ENCODE results near the gene WLS. TPM values are rescaled to one million over a fixed set of nuclear protein-coding genes. Genes with fewer than 3 reads are reported as not detected.

Gene WLS
- polyA plus RNA-seq, 1 experiment: 28.4 TPM

GRCh38 chr1:68151690-68152089 is 80.6 kb downstream of the WLS start:
- peaks cover 5% of the 10 kb centered on the region for H3K36me3 ChIP-seq (ENCODE audit: control insufficient read depth, insufficient read depth, low read length)
- CTCF ChIA-PET: interaction anchor here (0.8 kb wide), 1 partner anchor 9 kb away, joined by 4 read pairs; no protein-coding TSS in a partner anchor
- POLR2A ChIA-PET: no interaction called here

GRCh38 chr1:68149907-68150306 is 82.4 kb downstream of the WLS start:
- DNase-seq (ENCODE audit: low read depth): no peak
- Histone ChIP-seq H3K4me3 (ENCODE audit: low read depth, low read length) (no peak overlapping the region), H3K27me3 (ENCODE audit: control insufficient read depth, insufficient read depth, low read length) (no peaks in the 10 kb centered on the region), H3K36me3 (ENCODE audit: control insufficient read depth, insufficient read depth, low read length) (peaks cover 5% of the 10 kb centered on the region)
- POLR2A ChIA-PET: no interaction called here
- CTCF ChIA-PET: interaction anchor here (1.2 to 1.6 kb wide), 2 partner anchors 12 to 33 kb away, joined by 4 to 5 read pairs; no protein-coding TSS in a partner anchor
- no peak for TF ChIP-seq CTCF (IDR thresholded peaks at IDR 0.05; ENCODE audit: insufficient read depth, low read depth, low read length)

More at GRCh38 chr1:68151690-68152089, 80.6 kb downstream of the WLS start:
- Histone ChIP-seq H3K27me3 (ENCODE audit: control insufficient read depth, insufficient read depth, low read length) (no peaks in the 10 kb centered on the region), H3K4me3 (ENCODE audit: low read depth, low read length) (no peak overlapping the region)
- DNase-seq (ENCODE audit: low read depth): no peak
- no peak for TF ChIP-seq CTCF (IDR thresholded peaks at IDR 0.05; ENCODE audit: insufficient read depth, low read depth, low read length)

GRCh38 chr1:68149110-68149798 is 83.1 kb downstream of the WLS start:
- Histone ChIP-seq H3K4me3 (ENCODE audit: low read depth, low read length) (no peak overlapping the region), H3K36me3 (ENCODE audit: control insufficient read depth, insufficient read depth, low read length) (peaks cover 5% of the 10 kb centered on the region), H3K27me3 (ENCODE audit: control insufficient read depth, insufficient read depth, low read length) (no peaks in the 10 kb centered on the region)
- ChIA-PET POLR2A (no interaction called here), CTCF (interaction anchor here (0.6 to 1.6 kb wide), 5 partner anchors 11 to 172 kb away, joined by 3 to 5 read pairs (median 3); no protein-coding TSS in a partner anchor)
- no peak for TF ChIP-seq CTCF (IDR thresholded peaks at IDR 0.05; ENCODE audit: insufficient read depth, low read depth, low read length)
- DNase-seq (ENCODE audit: low read depth): no peak

- no peak for DNase-seq (ENCODE audit: low read depth)
- POLR2A ChIA-PET: no interaction called here
- CTCF ChIA-PET: interaction anchor here (0.6 to 0.9 kb wide), 2 partner anchors 10 to 26 kb away, joined by 3 read pairs; no protein-coding TSS in a partner anchor
- no peaks in the 10 kb centered on the region for H3K27me3 ChIP-seq (ENCODE audit: control insufficient read depth, insufficient read depth, low read length)
- no peak overlapping the region for H3K4me3 ChIP-seq (ENCODE audit: low read depth, low read length)
- peaks cover 5% of the 10 kb centered on the region for H3K36me3 ChIP-seq (ENCODE audit: control insufficient read depth, insufficient read depth, low read length)
- TF ChIP-seq CTCF (IDR thresholded peaks at IDR 0.05; ENCODE audit: insufficient read depth, low read depth, low read length): no peak
Measured at GRCh38 chr1:68148631-68149030, 83.7 kb downstream of the WLS start.

GRCh38 chr1:68147534-68148171 is 84.7 kb downstream of the WLS start:
- ChIA-PET CTCF (no interaction called here), POLR2A (no interaction called here)
- Histone ChIP-seq H3K4me3 (ENCODE audit: low read depth, low read length) (no peak overlapping the region), H3K36me3 (ENCODE audit: control insufficient read depth, insufficient read depth, low read length) (peaks cover 3% of the 10 kb centered on the region), H3K27me3 (ENCODE audit: control insufficient read depth, insufficient read depth, low read length) (no peaks in the 10 kb centered on the region)
- TF ChIP-seq CTCF (IDR thresholded peaks at IDR 0.05; ENCODE audit: insufficient read depth, low read depth, low read length): no peak
- DNase-seq (ENCODE audit: low read depth): no peak

Data from BJ (cell line).